HEK293T (cell line): ENCODE data around the gene CRYL1.

Experiments used
- BHLHE40 ChIP-seq: fragments of 450-650 bp; IDR thresholded peaks from 2 replicates; pipeline ENCODE4 v1.6.1; 2016; ENCODE audit warnings: mild to moderate bottlenecking, moderate library complexity, borderline replicate concordance
- FOXA1 ChIP-seq: fragments of 450-650 bp; IDR thresholded peaks from 2 replicates; pipeline ENCODE4 v1.6.1; 2016; ENCODE audit warnings: mild to moderate bottlenecking
- FOXM1 ChIP-seq: fragments of 450-650 bp; IDR thresholded peaks from 2 replicates; pipeline ENCODE4 v1.6.1; 2017; ENCODE audit warnings: mild to moderate bottlenecking, borderline replicate concordance
- LEF1 ChIP-seq: fragments of 450-650 bp; IDR thresholded peaks from 2 replicates; pipeline ENCODE4 v1.6.1; 2017; ENCODE audit warnings: mild to moderate bottlenecking, borderline replicate concordance
- SP1 ChIP-seq: fragments of 450-650 bp; IDR thresholded peaks from 2 replicates; pipeline ENCODE4 v1.6.1; 2017
- SUZ12 ChIP-seq: fragments of 450-650 bp; IDR thresholded peaks from 2 replicates; pipeline ENCODE4 v1.6.1; 2016; ENCODE audit warnings: mild to moderate bottlenecking
- ZNF384 ChIP-seq: fragments of 450-650 bp; IDR thresholded peaks from 2 replicates; pipeline ENCODE4 v1.6.1; 2016

DNA sequence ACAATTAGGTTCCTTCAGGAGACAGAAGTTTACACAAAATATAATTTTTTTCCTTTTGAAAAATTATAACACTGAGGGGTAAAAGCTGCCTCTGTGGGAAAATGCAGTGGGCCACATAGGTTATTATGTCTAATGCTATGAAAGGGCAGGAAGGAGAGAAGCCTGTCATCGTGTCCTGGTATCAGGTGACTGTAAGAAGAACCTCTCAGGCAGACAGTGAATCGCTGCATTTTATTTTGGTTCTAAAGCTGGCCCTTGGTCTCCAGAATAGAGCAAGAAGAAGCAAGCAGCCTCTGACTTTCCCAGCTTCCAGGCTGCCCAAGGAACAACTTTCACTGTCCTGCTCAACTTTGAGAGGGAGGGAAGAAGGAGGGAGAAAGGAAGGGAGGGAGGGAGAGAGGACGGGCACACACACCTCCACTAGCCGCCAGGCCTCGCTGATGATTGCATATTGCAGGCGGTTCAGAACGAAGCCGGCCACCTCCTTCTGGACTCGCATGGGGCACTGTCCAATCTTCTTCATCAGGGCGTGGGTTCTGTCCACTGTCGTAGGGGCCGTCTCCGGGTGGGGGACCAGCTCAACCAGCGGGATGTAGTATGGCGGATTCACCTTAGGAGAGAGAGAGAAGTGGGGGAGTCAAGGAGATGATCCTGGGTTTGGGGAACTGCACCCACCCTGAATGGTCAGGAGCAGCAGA is 93.8 kb downstream of the CRYL1 start:
- no peak for TF ChIP-seq SUZ12
- TF ChIP-seq SP1 = no peak
- TF ChIP-seq BHLHE40 = no peak
- TF ChIP-seq FOXA1 = no peak
- TF ChIP-seq LEF1 = no peak
- no peak for TF ChIP-seq FOXM1
- TF ChIP-seq ZNF384 = no peak
